Retinal pigment epithelial cell (primary cell): Measurements from ENCODE around the gene GBP7.
"Not testable (repeated sequence)": the region's sequence is repeated elsewhere in the genome, so short reads cannot be mapped to it uniquely, and the experiment has no call there.

Experiments
- DNase-seq: peaks from one replicate; pipeline ENCODE4 v3.0.0-alpha.2; 2010; ENCODE audit warnings: low read depth
- H3K4me3 ChIP-seq: 2 replicates; pipeline ENCODE4 v1.5.1; 2011; ENCODE audit warnings: mild to moderate bottlenecking, low read length, control low read depth, moderate library complexity
- TF ChIP-seq, protein P1 (sequence below): conservative IDR thresholded peaks from 2 replicates; pipeline ENCODE4 v1.5.1; 2011; ENCODE audit warnings: low read depth, low read length, control low read depth, inconsistent platforms

GBP7 gene, protein sequence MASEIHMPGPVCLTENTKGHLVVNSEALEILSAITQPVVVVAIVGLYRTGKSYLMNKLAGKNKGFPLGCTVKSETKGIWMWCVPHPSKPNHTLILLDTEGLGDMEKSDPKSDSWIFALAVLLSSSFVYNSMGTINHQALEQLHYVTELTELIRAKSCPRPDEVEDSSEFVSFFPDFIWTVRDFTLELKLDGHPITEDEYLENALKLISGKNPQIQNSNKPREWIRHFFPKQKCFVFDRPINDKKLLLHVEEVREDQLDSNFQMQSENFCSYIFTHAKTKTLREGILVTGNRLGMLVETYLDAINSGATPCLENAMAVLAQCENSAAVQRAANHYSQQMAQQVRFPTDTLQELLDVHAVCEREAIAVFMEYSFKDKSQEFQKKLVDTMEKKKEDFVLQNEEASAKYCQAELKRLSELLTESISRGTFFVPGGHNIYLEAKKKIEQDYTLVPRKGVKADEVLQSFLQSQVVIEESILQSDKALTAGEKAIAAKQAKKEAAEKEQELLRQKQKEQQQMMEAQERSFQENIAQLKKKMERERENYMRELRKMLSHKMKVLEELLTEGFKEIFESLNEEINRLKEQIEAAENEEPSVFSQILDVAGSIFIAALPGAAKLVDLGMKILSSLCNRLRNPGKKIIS

DNA sequence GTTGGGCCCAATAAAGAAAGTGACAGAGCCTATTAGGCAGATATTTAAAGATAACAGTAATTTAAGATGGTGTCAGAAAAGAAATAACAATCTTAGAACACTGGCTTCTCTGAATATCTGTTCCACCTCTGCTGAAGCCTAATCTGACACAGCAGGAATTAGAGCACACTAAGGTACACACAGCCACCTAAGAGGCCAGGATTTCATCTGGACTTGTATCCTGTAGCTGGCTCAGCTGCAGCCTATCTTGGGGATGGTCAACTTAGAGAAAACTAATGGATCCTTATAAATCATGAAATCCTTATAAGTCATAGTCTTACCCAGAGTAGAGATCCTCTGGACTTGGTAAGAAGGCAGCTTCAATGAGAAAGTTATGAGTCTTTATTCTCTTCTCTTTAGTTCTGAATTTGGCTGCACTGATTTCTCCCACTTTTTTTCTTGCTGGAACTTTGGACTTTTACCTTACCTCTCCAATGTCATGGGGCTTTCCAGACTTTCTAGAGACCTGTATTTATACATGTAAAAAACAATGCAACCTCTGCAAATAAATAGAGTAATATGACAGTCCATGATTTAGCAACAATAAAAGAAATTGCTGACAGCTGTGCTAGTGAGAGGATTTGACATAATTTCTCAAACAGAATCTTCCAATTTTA, at the start of gene GBP7:
Gene GBP7, minus strand, starts transcription at position 403 of the 656 bp plus-strand sequence. CDS start 4,068 bp downstream, outside the sequence.
- TF ChIP-seq, protein P1, sequence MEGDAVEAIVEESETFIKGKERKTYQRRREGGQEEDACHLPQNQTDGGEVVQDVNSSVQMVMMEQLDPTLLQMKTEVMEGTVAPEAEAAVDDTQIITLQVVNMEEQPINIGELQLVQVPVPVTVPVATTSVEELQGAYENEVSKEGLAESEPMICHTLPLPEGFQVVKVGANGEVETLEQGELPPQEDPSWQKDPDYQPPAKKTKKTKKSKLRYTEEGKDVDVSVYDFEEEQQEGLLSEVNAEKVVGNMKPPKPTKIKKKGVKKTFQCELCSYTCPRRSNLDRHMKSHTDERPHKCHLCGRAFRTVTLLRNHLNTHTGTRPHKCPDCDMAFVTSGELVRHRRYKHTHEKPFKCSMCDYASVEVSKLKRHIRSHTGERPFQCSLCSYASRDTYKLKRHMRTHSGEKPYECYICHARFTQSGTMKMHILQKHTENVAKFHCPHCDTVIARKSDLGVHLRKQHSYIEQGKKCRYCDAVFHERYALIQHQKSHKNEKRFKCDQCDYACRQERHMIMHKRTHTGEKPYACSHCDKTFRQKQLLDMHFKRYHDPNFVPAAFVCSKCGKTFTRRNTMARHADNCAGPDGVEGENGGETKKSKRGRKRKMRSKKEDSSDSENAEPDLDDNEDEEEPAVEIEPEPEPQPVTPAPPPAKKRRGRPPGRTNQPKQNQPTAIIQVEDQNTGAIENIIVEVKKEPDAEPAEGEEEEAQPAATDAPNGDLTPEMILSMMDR: no peak
- no peak within 1 kb of the TSS for H3K4me3 ChIP-seq
- no peak for DNase-seq

DNA sequence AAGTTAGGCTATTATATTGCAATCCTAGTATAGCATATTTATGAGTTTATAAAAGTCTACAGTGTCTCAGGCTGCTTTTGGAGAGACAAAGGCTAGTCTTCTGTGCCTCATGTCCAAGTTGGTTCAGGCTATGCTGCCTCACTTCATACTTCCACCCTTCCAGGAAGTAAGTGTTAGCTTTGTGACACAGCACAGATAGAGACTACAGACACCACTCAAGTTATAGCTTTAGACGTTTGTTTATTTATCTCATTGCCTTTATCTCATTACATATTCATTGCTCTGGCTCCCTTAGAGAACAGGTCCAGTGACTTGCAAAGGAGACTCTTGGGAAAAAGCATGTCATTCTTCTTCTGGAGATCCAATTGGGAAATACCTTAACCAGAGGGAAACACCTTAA, 45.5 kb upstream of the GBP7 start:
- TF ChIP-seq, protein P1: no peak

DNA sequence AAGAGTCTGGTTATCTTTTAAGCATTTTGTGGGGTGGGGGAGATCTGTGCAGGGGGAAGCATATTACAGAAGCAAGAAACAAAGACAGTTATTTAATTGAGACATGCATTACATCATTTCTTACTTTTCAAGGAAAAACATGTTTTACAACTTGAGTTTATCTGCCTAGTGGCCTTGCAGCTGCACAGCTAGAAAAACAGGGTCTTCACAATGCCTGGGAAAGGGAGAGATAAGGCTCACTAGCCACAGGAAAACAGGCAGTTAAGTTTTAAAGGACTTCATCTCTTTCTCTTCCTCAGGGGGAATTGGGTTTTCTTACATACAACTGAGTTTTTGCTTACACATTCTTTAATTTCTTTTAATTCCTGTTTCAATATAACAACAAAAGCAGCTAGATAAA, 44.0 kb upstream of the GBP7 start:
- H3K4me3 ChIP-seq, DNase-seq: not testable (repeated sequence)

More for the DNA sequence above, 45.5 kb upstream of the GBP7 start:
- no peak overlapping the region for H3K4me3 ChIP-seq
- no peak for DNase-seq

DNA sequence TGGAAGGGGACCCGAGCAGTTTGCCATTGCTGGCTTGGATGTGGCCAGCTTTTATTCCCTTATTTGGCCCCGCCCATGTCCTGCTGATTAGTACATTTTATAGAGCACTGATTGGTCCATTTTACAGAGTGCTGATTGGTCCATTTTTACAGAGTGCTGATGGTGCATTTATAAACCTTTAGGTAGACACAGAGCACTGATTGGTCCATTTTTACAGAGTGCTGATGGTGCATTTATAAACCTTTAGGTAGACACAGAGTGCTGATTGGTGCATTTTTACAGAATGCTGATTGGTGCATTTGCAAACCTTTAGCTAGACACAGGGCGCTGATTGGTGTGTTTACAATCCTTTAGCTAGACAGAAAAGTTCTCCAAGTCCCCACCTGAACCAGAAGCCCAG, 43.1 kb upstream of the GBP7 start:
- not testable (repeated sequence) for H3K4me3 ChIP-seq, DNase-seq

DNA sequence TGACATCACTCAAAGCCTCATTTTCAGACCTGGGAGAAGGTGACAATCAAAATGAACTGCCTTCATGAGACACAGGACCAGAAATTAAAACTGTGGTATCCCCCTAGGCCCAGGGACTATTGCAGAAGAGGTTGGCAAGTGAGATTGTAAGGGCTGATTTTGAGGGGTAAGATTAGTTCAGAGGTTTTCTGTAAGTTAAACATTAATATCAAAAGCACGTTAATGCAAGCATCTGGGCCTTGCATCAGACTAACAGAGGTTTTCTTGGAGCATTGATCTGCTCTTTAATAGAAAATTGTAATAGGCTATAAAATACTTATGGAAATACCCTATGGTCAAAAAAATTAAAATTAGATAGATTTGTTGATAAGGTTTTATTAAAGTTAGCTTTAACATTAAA, 37.5 kb upstream of the GBP7 start:
- TF ChIP-seq, protein P1: no peak
- no peak for DNase-seq
- H3K4me3 ChIP-seq: no peak overlapping the region

DNA sequence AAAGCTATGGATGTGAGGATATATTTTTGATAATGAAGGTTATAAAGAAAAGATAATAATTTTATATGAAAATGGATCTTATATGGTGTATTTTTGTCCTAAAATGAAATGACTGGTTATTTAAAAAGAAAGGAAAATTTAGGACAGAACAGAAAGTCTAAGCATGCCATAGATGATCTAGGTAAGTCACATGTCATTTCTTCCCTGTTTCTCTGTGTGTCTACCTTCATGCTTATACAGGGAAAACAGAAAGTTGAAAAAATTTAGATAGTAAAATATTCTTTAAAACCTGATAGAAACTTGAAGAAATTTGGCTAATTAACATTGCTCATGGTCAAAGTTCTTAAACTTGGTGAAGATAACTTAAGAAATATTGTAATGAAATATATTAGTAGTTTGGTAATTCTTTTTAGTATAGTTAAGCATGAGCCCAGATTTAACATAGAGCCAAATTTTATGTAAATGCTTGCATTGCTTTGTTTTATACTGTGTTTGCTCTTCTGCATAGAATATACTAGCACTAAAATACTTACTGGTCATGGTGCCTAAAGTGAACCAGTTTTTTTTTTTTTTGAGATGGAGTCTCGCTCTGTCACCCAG, 35.3 kb upstream of the GBP7 start:
- no peak for DNase-seq
- TF ChIP-seq, protein P1: no peak
- no peak overlapping the region for H3K4me3 ChIP-seq

DNA sequence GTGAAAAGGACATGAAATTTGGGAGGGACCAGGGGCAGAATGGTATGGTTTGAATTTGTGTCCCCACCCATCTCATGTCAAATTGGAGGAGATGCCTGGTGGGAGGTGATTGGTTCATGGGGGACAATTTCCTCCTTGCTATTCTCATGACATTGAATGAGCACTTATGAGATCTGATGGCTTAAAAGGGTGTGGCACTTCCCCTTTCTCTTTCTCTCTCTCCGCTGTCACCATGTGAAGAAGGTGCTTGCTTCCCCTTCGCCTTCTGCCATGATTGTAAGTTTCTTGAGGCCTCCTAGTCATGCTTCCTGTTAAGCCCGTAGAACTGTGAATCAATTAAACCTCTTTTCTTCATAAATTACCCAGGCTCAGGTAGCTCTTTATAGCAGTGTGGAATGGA, 30.6 kb upstream of the GBP7 start:
- TF ChIP-seq, protein P1: no peak
- H3K4me3 ChIP-seq: no peak overlapping the region
- DNase-seq: no peak
